Measurements from ENCODE around the gene HNF1B.

The HNF1B gene

DNA sequence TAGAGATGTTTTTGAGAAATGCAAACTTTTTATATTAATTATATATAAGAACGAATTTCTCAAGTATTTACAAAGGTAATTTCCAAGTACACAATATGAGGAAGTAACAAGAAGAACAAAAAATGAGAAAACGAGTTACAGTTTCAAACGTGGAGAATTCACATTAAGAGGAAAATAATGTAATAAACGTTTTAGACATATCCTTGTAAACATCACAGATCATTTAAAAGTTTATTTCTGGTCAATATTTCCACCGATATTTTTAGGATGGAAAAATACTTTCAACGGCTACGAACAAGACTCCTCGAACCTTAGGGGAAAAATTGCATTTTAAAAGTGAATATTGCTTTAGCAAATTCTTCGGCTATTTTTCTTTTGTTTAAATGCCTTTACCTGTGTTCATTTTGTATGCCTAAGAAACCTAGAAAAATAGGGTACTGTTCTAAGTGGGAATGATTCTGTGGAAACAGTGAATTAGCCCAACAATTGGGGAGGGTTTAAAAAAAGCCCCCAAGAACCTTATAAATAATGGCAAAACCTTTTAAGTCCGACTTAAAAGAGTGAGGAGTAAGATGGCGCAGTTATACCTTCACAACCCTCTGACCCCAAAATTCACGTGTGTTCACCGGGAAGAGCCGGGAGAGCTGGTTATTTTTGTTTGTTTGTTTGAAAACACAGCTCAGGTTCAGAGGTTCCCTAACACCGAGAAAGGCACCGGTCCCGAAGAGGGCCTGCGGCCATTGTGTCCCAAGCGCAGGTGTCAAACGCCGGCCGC lies 3.3 kb downstream of the HNF1B start:
- no peak overlapping the region for H3K4me3 ChIP-seq (ENCODE audit: low read depth, low read length)
- no peak for DNase-seq (ENCODE audit: low read depth)
- in situ Hi-C loops (cut with HindIII; ENCODE audit: low sequenced_read_pairs), result no loop called here
- TF ChIP-seq, protein P1, sequence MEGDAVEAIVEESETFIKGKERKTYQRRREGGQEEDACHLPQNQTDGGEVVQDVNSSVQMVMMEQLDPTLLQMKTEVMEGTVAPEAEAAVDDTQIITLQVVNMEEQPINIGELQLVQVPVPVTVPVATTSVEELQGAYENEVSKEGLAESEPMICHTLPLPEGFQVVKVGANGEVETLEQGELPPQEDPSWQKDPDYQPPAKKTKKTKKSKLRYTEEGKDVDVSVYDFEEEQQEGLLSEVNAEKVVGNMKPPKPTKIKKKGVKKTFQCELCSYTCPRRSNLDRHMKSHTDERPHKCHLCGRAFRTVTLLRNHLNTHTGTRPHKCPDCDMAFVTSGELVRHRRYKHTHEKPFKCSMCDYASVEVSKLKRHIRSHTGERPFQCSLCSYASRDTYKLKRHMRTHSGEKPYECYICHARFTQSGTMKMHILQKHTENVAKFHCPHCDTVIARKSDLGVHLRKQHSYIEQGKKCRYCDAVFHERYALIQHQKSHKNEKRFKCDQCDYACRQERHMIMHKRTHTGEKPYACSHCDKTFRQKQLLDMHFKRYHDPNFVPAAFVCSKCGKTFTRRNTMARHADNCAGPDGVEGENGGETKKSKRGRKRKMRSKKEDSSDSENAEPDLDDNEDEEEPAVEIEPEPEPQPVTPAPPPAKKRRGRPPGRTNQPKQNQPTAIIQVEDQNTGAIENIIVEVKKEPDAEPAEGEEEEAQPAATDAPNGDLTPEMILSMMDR (IDR thresholded peaks at IDR 0.05; ENCODE audit: low read depth, low read length, missing control alignments), result no peak

DNA sequence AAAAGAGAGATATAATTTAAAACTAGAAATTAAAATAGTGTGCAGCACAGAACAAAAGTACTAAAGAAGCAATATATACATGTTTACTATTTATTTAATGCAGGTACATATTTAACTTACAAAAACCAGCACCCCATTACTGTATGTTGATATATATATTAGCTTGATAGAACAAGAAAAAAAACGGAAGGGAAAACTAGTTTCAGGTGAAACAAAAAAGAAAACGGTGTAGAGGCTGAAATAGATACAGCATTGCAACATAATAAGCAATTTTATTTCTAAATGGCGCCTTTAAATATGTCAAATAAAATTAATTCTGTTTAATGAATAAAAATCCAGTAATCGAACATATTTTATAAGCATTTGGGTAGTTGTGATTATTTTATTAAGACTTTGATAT lies 3.9 kb downstream of the HNF1B start:
- TF ChIP-seq, protein P1 (IDR thresholded peaks at IDR 0.05; ENCODE audit: low read depth, low read length, missing control alignments), result no peak
- no peak for DNase-seq (ENCODE audit: low read depth)
- in situ Hi-C loops (cut with HindIII; ENCODE audit: low sequenced_read_pairs), result no loop called here
- no peak overlapping the region for H3K4me3 ChIP-seq (ENCODE audit: low read depth, low read length)

DNA sequence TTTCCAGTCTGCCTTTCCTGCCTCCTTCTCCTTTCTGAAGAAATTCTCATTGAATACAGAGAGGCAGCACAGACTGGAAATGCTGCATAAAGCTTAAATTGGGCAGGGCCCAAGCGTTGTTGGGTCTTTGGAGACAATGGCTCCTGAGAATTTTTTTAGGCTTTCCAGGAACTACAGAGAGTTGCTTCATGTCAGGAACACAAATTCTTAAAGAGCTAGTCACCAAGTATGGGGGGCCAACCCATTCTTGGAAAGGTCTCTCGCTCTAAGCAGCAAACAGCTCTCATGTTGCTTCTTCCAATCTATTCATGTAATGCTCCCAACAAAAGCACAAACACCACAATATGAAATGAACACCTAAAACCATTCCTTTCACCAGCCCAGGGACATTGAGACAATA lies 6.9 kb downstream of the HNF1B start:
- no peak overlapping the region for H3K4me3 ChIP-seq (ENCODE audit: low read depth, low read length)
- DNase-seq (ENCODE audit: low read depth), result peak; percentile 53
- TF ChIP-seq, protein P1 (IDR thresholded peaks at IDR 0.05; ENCODE audit: low read depth, low read length, missing control alignments), result no peak
- in situ Hi-C loops (cut with HindIII; ENCODE audit: low sequenced_read_pairs), result no loop called here

DNA sequence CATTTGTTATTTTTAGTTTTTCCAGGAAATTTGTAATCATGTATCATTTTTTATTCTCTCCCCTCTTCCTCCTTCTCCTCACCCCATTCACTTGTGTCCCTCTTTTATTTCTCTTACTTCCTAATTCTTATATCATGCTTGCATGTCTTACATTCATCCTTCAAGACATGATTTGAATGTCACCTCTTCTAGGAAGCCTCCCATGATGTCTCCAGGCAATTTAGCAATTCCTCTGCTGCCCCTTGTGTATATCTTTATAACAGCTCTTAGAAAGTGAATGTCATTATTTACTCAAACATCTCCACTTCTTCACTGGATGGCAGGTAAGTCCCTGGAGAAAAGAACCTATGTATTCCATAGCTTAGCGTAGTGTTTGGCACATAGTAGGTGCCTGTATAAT lies 7.8 kb downstream of the HNF1B start:
- no peak for DNase-seq (ENCODE audit: low read depth)
- TF ChIP-seq, protein P1 (IDR thresholded peaks at IDR 0.05; ENCODE audit: low read depth, low read length, missing control alignments), result peak; percentile 10
- in situ Hi-C loops (cut with HindIII; ENCODE audit: low sequenced_read_pairs), result no loop called here
- no peak overlapping the region for H3K4me3 ChIP-seq (ENCODE audit: low read depth, low read length)

DNA sequence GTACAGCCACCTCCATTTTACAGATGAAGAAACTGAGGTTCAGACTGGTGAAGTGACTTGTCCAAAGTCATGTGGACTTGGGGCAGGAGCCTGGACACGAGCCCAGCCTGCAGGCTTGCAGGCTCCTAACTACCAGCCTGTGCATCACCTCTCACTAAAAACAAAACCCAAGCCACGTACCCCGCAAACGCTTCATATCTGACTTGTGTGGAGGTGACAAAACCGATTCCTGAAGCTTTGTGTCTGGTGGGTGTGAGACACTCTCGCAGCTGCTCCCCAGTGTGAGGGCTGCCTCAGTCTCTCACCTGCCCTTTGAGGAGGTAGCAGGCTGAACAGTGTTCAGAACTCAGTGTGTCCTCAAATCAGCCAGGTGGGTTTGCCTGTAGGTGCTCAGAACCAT lies 8.4 kb downstream of the HNF1B start:
- TF ChIP-seq, protein P1 (IDR thresholded peaks at IDR 0.05; ENCODE audit: low read depth, low read length, missing control alignments), result no peak
- no peak for DNase-seq (ENCODE audit: low read depth)
- in situ Hi-C loops (cut with HindIII; ENCODE audit: low sequenced_read_pairs), result no loop called here
- no peak overlapping the region for H3K4me3 ChIP-seq (ENCODE audit: low read depth, low read length)

DNA sequence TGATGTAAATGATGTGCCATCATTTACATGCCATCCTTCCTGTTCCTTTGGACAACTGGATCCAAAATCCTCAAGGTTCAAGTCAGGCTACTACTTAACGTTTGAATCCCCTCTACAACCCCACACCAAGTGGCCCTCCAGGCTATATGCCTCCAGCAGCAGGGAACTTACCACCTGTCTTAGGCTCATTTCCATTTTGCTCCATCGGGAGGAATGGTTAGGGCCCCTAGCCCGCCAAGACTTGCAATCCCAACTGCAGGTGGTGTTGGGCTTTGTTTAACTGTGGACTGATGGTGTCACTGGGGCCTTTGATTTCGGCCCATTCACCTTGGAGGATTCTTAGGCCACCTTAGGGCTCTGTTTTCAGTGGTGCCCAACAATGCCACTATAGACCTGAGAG lies 9.7 kb downstream of the HNF1B start:
- TF ChIP-seq, protein P1 (IDR thresholded peaks at IDR 0.05; ENCODE audit: low read depth, low read length, missing control alignments), result no peak
- in situ Hi-C loops (cut with HindIII; ENCODE audit: low sequenced_read_pairs), result no loop called here
- H3K4me3 ChIP-seq (ENCODE audit: low read depth, low read length), result no peak overlapping the region
- no peak for DNase-seq (ENCODE audit: low read depth)
